ENCODE data around the gene DCST1. TPM values are rescaled to one million over a fixed set of nuclear protein-coding genes. Genes with fewer than 3 reads are reported as not detected.

DCST1 gene
- total and polyA plus RNA-seq, 2 donors (not counting 1 experiment from before 2014, with no cell fraction given) = 0.22 TPM; not detected in 1

- POLR2A ChIA-PET = interaction anchor here (0.7 kb wide), 1 partner anchor 302 kb away, joined by 3 read pairs; no protein-coding TSS in a partner anchor
Measured at GRCh38 chr1:155023627-155024026, 10.0 kb upstream of the DCST1 start.

GRCh38 chr1:155024315-155024714 is 9.3 kb upstream of the DCST1 start:
- Histone ChIP-seq H3K36me3 (replicated peaks in 1 of 2; ENCODE audit: control extremely low read depth in 1 of 2, control insufficient read depth in 1 of 2, extremely low read depth in 1 of 2, insufficient read depth in 2 of 2, low read length in 1 of 2) (no peaks in the 10 kb centered on the region), H3K4me2 (replicated peaks; ENCODE audit: low read depth, low read length, poor library complexity, severe bottlenecking) (no peak overlapping the region), H3K9me3 (ENCODE audit: control extremely low read depth in 1 of 3, control insufficient read depth in 2 of 3, insufficient read depth in 1 of 3, low read length in 2 of 3) (peaks cover 0 to under 1% (median 0%) of the 10 kb centered on the region in 3 donors), H3K79me2 (ENCODE audit: control insufficient read depth, insufficient read depth, low read length) (peaks cover 3% of the 10 kb centered on the region), H3K4me3 (ENCODE audit: control extremely low read depth in 1 of 5, extremely low read depth in 1 of 5, insufficient read depth in 1 of 5, low read depth in 2 of 5, low read length in 4 of 5) (no peak overlapping the region), H2AFZ (ENCODE audit: insufficient read depth, low read depth, low read length, poor library complexity, severe bottlenecking) (no peak overlapping the region), H3K9ac (ENCODE audit: low read length) (no peak overlapping the region), H3K27ac (ENCODE audit: low read length in 2 of 2) (no peak overlapping the region), H4K20me1 (ENCODE audit: control insufficient read depth, insufficient read depth, low read length, poor library complexity, severe bottlenecking) (no peaks in the 10 kb centered on the region), H3K27me3 (replicated peaks in 1 of 4; ENCODE audit: control extremely low read depth in 1 of 4, control insufficient read depth in 3 of 4, insufficient read depth in 4 of 4, low read length in 3 of 4) (no peaks in the 10 kb centered on the region), H3K4me1 (ENCODE audit: control insufficient read depth in 2 of 2, insufficient read depth in 2 of 2, low read length in 2 of 2) (no peaks in the 10 kb centered on the region)
- H3K9me3 Mint-ChIP-seq (ENCODE audit: insufficient read depth) = no peaks in the 10 kb centered on the region
- H3K4me1 Mint-ChIP-seq = peaks cover 8% of the 10 kb centered on the region
- ChIA-PET POLR2A (no interaction called here), CTCF (interaction anchor here (1.0 kb wide), 1 partner anchor 25 kb away, joined by 3 read pairs; no protein-coding TSS in a partner anchor)
- WGBS (ENCODE audit: insufficient coverage) = 92% methylated on average over 9 of the region's 9 CpGs
- H3K27ac Mint-ChIP-seq = no peak overlapping the region
- H3K4me3 Mint-ChIP-seq = no peak overlapping the region
- DNase-seq = no peak
- intact Hi-C loops (cut with micrococcal nuclease) = no loop called here
- ATAC-seq (ENCODE audit: low read depth) = no peak
- no peaks in the 10 kb centered on the region for H3K27me3 Mint-ChIP-seq
- TF ChIP-seq CTCF (IDR thresholded peaks at IDR 0.05) (no peak), EZH2 (IDR thresholded peaks at IDR 0.05; ENCODE audit: borderline replicate concordance, insufficient read depth, low read depth, low read length, poor library complexity, severe bottlenecking) (no peak)

More at GRCh38 chr1:155023627-155024026, 10.0 kb upstream of the DCST1 start:
- no peak overlapping the region for H3K9ac ChIP-seq (ENCODE audit: low read length)
- no peak overlapping the region for H3K4me2 ChIP-seq (replicated peaks; ENCODE audit: low read depth, low read length, poor library complexity, severe bottlenecking)
- peaks cover under 1 to 6% of the 10 kb centered on the region in 2 donors for H3K4me1 ChIP-seq (ENCODE audit: control insufficient read depth in 2 of 2, insufficient read depth in 2 of 2, low read length in 2 of 2)
- H3K27me3 ChIP-seq (replicated peaks in 1 of 4; ENCODE audit: control extremely low read depth in 1 of 4, control insufficient read depth in 3 of 4, insufficient read depth in 4 of 4, low read length in 3 of 4) = no peaks in the 10 kb centered on the region
- H3K9me3 ChIP-seq (ENCODE audit: control extremely low read depth in 1 of 3, control insufficient read depth in 2 of 3, insufficient read depth in 1 of 3, low read length in 2 of 3) = peaks cover 0 to 2% (median 0%) of the 10 kb centered on the region in 3 donors
- CTCF ChIA-PET = no interaction called here
- H3K36me3 ChIP-seq (replicated peaks in 1 of 2; ENCODE audit: control extremely low read depth in 1 of 2, control insufficient read depth in 1 of 2, extremely low read depth in 1 of 2, insufficient read depth in 2 of 2, low read length in 1 of 2) = no peaks in the 10 kb centered on the region
- H3K79me2 ChIP-seq (ENCODE audit: control insufficient read depth, insufficient read depth, low read length) = peaks cover 3% of the 10 kb centered on the region
- Mint-ChIP-seq H3K4me1 (peaks cover 15% of the 10 kb centered on the region), H3K27ac (no peak overlapping the region), H3K27me3 (no peaks in the 10 kb centered on the region), H3K4me3 (no peak overlapping the region), H3K9me3 (ENCODE audit: insufficient read depth) (no peaks in the 10 kb centered on the region)
- no peak for DNase-seq
- TF ChIP-seq EZH2 (IDR thresholded peaks at IDR 0.05; ENCODE audit: borderline replicate concordance, insufficient read depth, low read depth, low read length, poor library complexity, severe bottlenecking) = no peak
- TF ChIP-seq CTCF (IDR thresholded peaks at IDR 0.05) = no peak
- no peak overlapping the region for H3K27ac ChIP-seq (ENCODE audit: low read length in 2 of 2)
- no peaks in the 10 kb centered on the region for H4K20me1 ChIP-seq (ENCODE audit: control insufficient read depth, insufficient read depth, low read length, poor library complexity, severe bottlenecking)
- intact Hi-C loops (cut with micrococcal nuclease) = no loop called here
- H3K4me3 ChIP-seq (ENCODE audit: control extremely low read depth in 1 of 5, extremely low read depth in 1 of 5, insufficient read depth in 1 of 5, low read depth in 2 of 5, low read length in 4 of 5) = no peak overlapping the region
- H2AFZ ChIP-seq (ENCODE audit: insufficient read depth, low read depth, low read length, poor library complexity, severe bottlenecking) = no peak overlapping the region
- WGBS (ENCODE audit: insufficient coverage) = 92% methylated on average over 5 of the region's 5 CpGs
- no peak for ATAC-seq (ENCODE audit: low read depth)

Data from B cell (primary cell).